Measurements from ENCODE around the gene ARID3A.
A peak's percentile ranks its signal among the peaks of the same experiment; 100 is the strongest.

The ARID3A gene

GRCh38 chr19:932648-933552 is 7.1 kb downstream of the ARID3A start:
- DNase-seq = no peak

GRCh38 chr19:933553-933882 is 7.7 kb downstream of the ARID3A start:
- no peak for DNase-seq

- no peak for DNase-seq
Observed at GRCh38 chr19:934197-934840, 8.5 kb downstream of the ARID3A start.

GRCh38 chr19:934865-935479 is 9.1 kb downstream of the ARID3A start:
- no peak for DNase-seq

- no peak for DNase-seq
Observed at GRCh38 chr19:936175-936546, 10.3 kb downstream of the ARID3A start.

- DNase-seq = no peak
Observed at GRCh38 chr19:937259-937694, 11.4 kb downstream of the ARID3A start.

GRCh38 chr19:938233-938923 is 12.5 kb downstream of the ARID3A start:
- DNase-seq = no peak

GRCh38 chr19:939439-939838 is 13.6 kb downstream of the ARID3A start:
- no peak for DNase-seq

GRCh38 chr19:939922-940321 is 14.1 kb downstream of the ARID3A start:
- no peak for DNase-seq

- DNase-seq = peak; percentile 89
Observed at GRCh38 chr19:940591-941291, 14.9 kb downstream of the ARID3A start.

- DNase-seq = no peak
Observed at GRCh38 chr19:941292-942132, 15.7 kb downstream of the ARID3A start.

- no peak for DNase-seq
Observed at GRCh38 chr19:942133-942645, 16.4 kb downstream of the ARID3A start.

GRCh38 chr19:943551-944170 is 17.8 kb downstream of the ARID3A start:
- DNase-seq = no peak

- DNase-seq = no peak
Observed at GRCh38 chr19:944171-944567, 18.3 kb downstream of the ARID3A start.

- DNase-seq = peak; percentile 36
Observed at GRCh38 chr19:944663-945241, 18.9 kb downstream of the ARID3A start.

GRCh38 chr19:945401-946252 is 19.8 kb downstream of the ARID3A start:
- no peak for DNase-seq

- DNase-seq = no peak
Observed at GRCh38 chr19:947090-947706, 21.4 kb downstream of the ARID3A start.

GRCh38 chr19:947707-948539 is 22.1 kb downstream of the ARID3A start:
- DNase-seq = no peak

Measured in NCI-H1105 treated with DMSO at 0.1 percent for 48 hours (cell line).